Ascending aorta (tissue), 2 donors: ENCODE measurements around the gene IER5. TPM values are rescaled to one million over a fixed set of nuclear protein-coding genes. Genes with fewer than 3 reads are reported as not detected.
A peak's percentile ranks its signal among the peaks of the same experiment; 100 is the strongest.
"Not testable (repeated sequence)": the region's sequence is repeated elsewhere in the genome, so short reads cannot be mapped to it uniquely, and the experiment has no call there.

Experiments used
- DNase-seq, 2 donors: peaks; one replicate each; pipeline ENCODE4 v3.0.0-alpha.2; 2019; ENCODE audit warnings: low spot score in 2 of 2
- H3K27ac ChIP-seq, 2 donors: fragments of 200-600 bp; sonication (generic); one replicate each; pipeline ENCODE4 v1.5.1; 2016 to 2017; ENCODE audit warnings: mild to moderate bottlenecking in 1 of 2
- H3K27me3 ChIP-seq: fragments of 200-600 bp; sonication (generic); one replicate; pipeline ENCODE4 v1.5.1; 2017
- H3K36me3 ChIP-seq, 2 donors: fragments of 200-600 bp; sonication (generic); one replicate each; pipeline ENCODE4 v1.5.1; 2016
- H3K4me1 ChIP-seq, 2 donors: fragments of 200-600 bp; sonication (generic); one replicate each; pipeline ENCODE4 v1.5.1; 2016 to 2017; ENCODE audit warnings: mild to moderate bottlenecking in 1 of 2
- H3K4me3 ChIP-seq, 2 donors: fragments of 200-600 bp; sonication (generic); one replicate each; pipeline ENCODE4 v1.5.1; 2016 to 2017; ENCODE audit warnings: mild to moderate bottlenecking in 1 of 2
- H3K9me3 ChIP-seq, 2 donors: fragments of 200-600 bp; sonication (generic); one replicate each; pipeline ENCODE4 v1.5.1; 2016
- CTCF ChIP-seq, 3 experiments: fragments of 200-600 bp in 2 of 3; fragments of 450-650 bp in 1 of 3; sonication (generic) in 2 of 3; IDR thresholded peaks; one replicate each; pipeline ENCODE4 v1.5.1; 2016 to 2019; ENCODE audit warnings: antibody characterized with exemption in 3 of 3, mild to moderate bottlenecking in 1 of 3, moderate library complexity in 1 of 3
- intact Hi-C: fragments of 100-400 bp; cut with DNase I; formaldehyde crosslinking; loops from one replicate; pipeline ENCODE4 v1.15.1; 2023
- total RNA-seq: library from RNA; depleted of rRNA; stranded (reverse); fragments of >200 nt; gene quantifications from one replicate; pipeline ENCODE4 v1.1.0, GENCODE V29; 2016

Gene IER5
- 47.9 TPM for total RNA-seq

- DNase-seq = peak; percentile 91 to 98
- peak in 1 of 3 experiments; percentile 9 for TF ChIP-seq CTCF (IDR thresholded peaks at IDR 0.05)
- Histone ChIP-seq H3K27ac (peak within 1 kb of the TSS; percentile 94 to 97), H3K4me1 (peaks cover 4 to 11% of the 10 kb centered on the region in 2 donors), H3K4me3 (peak within 1 kb of the TSS; percentile 89 to 97), H3K27me3 (no peaks in the 10 kb centered on the region), H3K9me3 (no peaks in the 10 kb centered on the region), H3K36me3 (no peaks in the 10 kb centered on the region)
- intact Hi-C loops = loop anchor here (1.0 to 5.0 kb wide), 7 partner anchors 17 to 936 kb away; partner anchors contain the start of genes KIAA1614, MR1, QSOX1 and STX6
Measured at GRCh38 chr1:181088079-181089016, at the start of gene IER5. Gene IER5 (plus strand): TSS chr1:181088700. CDS start chr1:181088903, 203 bp downstream.

GRCh38 chr1:181040284-181040865, 48.1 kb upstream of the IER5 start:
- peaks cover 3 to 7% of the 10 kb centered on the region in 2 donors for H3K36me3 ChIP-seq
- DNase-seq = no peak
- peaks cover 0 to 24% of the 10 kb centered on the region in 2 donors for H3K4me1 ChIP-seq
- no peak overlapping the region for H3K4me3 ChIP-seq
- H3K27me3 ChIP-seq = no peaks in the 10 kb centered on the region
- TF ChIP-seq CTCF (IDR thresholded peaks at IDR 0.05) = no peak
- peak overlapping the region; percentile 65 to 67 for H3K27ac ChIP-seq
- intact Hi-C loops = no loop called here
- no peaks in the 10 kb centered on the region for H3K9me3 ChIP-seq

GRCh38 chr1:181043025-181043888, 45.2 kb upstream of the IER5 start:
- Histone ChIP-seq H3K9me3 (no peaks in the 10 kb centered on the region), H3K4me1 (peaks cover 0 to 15% of the 10 kb centered on the region in 2 donors), H3K36me3 (peaks cover 7 to 19% of the 10 kb centered on the region in 2 donors), H3K27me3 (no peaks in the 10 kb centered on the region), H3K4me3 (no peak overlapping the region), H3K27ac (no peak overlapping the region)
- no peak for TF ChIP-seq CTCF (IDR thresholded peaks at IDR 0.05)
- intact Hi-C loops = no loop called here
- no peak for DNase-seq

GRCh38 chr1:181044449-181044966, 44.0 kb upstream of the IER5 start:
- DNase-seq = no peak
- Histone ChIP-seq H3K4me3 (no peak overlapping the region), H3K9me3 (no peaks in the 10 kb centered on the region), H3K27ac (no peak overlapping the region), H3K4me1 (peaks cover 0 to 15% of the 10 kb centered on the region in 2 donors), H3K36me3 (peaks cover 7 to 23% of the 10 kb centered on the region in 2 donors), H3K27me3 (no peaks in the 10 kb centered on the region)
- intact Hi-C loops = no loop called here
- TF ChIP-seq CTCF (IDR thresholded peaks at IDR 0.05) = no peak

GRCh38 chr1:181045946-181046345, 42.6 kb upstream of the IER5 start:
- peaks cover 7 to 32% of the 10 kb centered on the region in 2 donors for H3K36me3 ChIP-seq
- H3K27ac ChIP-seq = not testable (repeated sequence)

More at GRCh38 chr1:181045946-181046345, 42.6 kb upstream of the IER5 start:
- H3K27me3 ChIP-seq, intact Hi-C loops, H3K9me3 ChIP-seq, H3K4me1 ChIP-seq, H3K4me3 ChIP-seq, DNase-seq: not testable (repeated sequence)
